ENCODE results near the gene CACNA1F. TPM values are rescaled to one million over a fixed set of nuclear protein-coding genes. Genes with fewer than 3 reads are reported as not detected.

CACNA1F gene
- total RNA-seq, result under 0.01 TPM in 1 of 2 replicates, not detected in the other

DNA sequence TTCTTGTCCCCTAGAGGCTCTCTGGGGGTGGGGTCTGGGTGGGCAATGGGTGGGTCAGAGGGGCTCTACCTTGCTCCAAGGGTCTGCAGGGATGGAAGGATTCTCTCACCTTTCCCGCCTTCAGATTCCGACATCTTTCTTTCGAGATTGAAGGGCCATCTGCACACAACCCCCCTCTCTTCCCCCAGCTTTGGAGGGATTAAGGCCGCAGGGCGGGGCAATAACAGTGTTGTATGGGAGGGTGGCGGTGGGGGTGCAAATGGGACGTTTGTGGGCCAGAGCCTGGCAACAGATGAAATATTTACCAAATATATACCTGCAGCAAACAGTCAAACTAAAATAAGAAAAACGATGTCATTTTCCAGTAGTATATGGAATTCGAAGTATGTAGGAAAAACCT is at the start of gene CACNA1F:
TSS of gene CACNA1F (minus strand) at position 165 of the 400 bp plus-strand sequence. CDS start at position 134, 31 bp downstream.

DNA sequence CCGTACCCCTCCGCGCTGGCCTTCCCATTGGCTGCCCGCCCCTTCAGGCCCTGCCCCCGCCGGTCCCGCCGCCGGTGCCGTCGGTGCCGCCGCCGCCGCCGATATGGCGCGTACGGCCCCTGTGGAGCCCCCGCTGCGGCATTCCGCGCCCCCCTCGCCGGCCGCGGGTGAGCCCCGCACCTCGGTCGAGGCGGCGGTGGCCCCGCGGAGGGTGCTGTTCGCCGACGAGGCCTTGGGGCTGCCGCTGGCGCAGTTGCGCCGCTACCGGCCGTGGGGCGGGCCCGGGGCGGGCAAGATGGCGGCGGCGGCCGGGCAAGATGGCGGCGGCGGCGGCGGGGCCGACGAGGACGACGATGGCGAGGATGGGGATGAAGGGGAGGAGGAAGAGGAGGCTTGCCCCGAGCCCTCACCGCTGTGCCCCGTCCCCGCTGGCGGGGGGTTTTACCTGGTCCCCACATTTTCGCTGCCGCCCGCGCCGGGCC is 36.7 kb upstream of the CACNA1F start, which contains the start of gene PPP1R3F:
TSS of gene PPP1R3F (plus strand) at position 27 of the 482 bp plus-strand sequence. CDS start at position 104, 77 bp downstream.

DNA sequence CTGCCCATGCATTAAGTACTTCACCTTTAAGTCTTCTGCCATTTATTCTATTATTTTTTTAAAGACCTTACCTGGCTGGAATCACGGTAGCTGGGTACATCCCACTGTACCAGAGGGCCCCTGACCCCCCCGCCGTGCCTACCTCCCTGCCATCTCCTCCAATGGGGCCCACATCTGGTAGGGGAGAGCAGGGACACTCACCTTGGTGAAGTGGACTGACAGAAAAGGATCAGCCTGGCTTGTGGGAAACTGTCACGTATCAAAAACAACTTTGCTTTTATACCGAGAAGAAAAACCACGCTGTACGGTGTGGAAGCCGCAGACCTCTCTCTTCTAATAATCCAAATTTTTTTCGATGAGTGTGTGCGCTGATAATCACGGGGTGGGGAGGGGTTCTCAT is 31.3 kb upstream of the CACNA1F start, which contains the start of gene FOXP3:
TSS of gene FOXP3 (minus strand) at position 251 of the 400 bp plus-strand sequence. CDS start 6,205 bp downstream, outside the sequence.

DNA sequence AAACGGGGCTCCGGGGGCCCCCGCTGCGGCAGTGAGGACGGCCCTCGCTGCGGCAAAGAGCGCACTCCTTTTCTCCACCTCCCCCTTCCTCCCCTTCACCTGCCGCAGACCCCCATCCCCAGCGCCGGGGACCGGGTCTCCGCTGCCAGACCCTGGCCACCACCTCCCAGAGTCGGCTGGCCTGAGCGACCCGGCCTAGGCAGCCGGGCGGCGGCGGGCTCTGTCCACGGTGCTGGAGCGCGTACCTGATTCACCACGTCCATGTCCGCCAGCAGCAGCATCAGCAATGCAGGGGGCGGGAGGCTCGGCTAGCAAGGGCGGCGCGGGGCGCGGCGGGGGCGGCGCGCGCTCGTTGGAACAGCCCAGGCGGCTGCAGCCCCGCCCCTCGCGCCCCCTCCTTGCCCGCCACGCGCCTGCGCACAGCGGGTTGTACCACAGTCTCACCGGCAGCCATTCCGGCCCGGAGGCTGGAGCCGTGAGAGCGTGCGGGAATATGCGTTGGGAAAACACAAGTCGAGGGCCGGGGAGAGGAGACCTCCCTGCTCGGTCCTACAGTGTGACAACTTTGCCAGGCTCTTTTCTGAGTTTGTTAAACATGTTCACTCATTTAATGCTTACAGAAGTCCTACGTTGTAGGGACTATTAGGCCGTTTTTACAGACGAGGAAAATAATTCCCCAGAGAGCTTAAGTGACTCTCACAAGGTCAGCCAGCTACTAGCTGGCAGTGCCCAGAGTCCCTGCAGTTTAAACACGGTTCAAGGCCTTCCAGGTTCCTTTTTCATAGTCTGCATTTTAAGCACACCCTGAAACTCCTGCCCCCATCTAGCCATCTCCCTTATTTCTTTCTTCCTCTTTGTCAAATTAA is 33.0 kb downstream of the CACNA1F start, which contains the start of gene SYP:
TSS of gene SYP (minus strand) at position 288 of the 866 bp plus-strand sequence. CDS start at position 281, 7 bp downstream.

DNA sequence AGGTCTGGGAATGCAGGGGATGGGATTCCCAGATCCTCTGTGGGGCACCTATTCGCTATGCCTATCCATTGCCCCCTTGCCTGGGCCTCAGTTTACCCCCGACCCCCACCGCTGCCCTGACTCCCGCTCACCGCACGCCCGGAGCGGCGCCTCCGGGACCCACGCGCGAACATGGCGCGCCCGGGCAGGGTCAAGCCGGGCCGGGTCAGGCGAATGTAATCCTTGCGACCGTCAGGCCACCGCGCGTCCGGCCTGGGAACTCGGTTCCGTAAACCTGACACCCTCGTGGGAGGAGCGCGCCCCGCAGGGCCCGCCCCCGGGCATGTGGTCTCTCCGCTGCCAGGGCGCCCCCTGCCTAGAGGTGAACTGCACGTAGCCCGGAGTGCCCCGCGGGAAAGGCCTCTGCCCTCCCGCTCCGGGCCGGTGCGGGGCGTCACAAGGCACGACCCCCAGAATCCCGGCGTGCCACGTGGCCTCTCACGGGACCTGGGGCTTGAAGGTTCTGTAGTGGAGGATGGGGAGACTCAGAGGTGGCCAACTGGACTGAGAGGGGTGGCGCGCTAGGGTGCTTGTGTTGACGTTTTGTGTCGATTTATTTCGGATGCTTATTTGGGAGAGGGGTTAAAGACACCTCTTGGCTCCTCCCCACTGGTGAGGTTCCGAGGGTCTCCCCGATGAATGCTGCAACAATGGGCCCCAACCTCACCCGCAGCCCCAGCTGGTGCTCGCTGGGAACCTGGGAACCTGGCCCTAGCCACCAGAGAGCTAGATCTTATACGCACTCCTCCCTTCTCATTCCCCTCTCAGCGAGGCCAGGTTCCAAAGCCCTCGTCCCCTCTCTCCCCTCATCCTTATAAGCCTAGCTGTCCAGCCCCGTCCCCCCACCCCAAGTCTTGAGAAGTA is 46.8 kb downstream of the CACNA1F start, which contains the start of gene PRICKLE3:
TSS of gene PRICKLE3 (minus strand) at position 249 of the 903 bp plus-strand sequence. CDS start at position 173, 76 bp downstream.

DNA sequence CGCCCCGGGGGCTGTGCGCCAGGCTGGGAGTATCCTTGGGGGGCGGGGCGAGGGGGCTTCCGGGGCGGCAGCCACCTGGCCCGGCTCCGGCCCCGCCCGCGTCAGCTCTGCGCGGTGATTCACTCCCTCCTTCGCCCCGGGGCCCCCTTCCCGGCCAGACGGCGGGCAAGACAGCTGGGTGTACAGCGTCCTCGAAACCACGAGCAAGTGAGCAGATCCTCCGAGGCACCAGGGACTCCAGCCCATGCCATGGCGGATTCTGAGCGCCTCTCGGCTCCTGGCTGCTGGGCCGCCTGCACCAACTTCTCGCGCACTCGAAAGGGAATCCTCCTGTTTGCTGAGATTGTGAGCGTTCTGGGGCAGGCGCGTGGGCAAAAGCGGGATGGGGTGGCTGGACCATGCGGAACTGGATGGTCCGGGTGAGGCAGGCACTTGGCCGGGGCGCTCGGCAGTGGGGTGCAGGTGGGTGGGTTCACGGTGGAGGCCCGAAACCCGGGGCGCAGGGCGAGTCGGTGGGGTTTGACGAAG is 61.3 kb downstream of the CACNA1F start, which contains the start of gene PLP2:
TSS of gene PLP2 (plus strand) at position 147 of the 528 bp plus-strand sequence. CDS start at position 250, 103 bp downstream.

DNA sequence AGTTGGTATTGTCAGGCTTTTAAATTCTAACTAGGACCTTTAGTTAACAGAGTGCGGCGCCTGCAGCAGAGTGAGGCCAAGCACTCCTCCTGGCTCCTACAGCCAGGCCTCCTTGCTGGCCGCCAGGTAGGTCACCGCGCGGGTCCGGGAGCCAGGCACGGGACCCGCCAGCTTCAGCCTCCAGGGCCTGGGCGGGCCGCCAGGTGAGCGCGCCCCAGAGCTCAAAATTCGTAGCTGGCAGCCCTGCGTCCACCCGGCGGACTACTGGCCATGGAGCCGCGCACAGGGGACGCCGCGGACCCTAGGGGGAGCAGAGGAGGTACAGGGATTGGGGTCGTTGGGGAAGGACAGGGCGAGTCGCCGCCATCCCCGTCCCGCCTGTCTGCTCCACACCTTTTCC is 70.5 kb downstream of the CACNA1F start, which contains the start of gene MAGIX:
TSS of gene MAGIX (plus strand) at position 139 of the 400 bp plus-strand sequence. CDS start at position 271, 132 bp downstream.

Other genes with a start within 250 kb of the CACNA1F start
- 34.0 and 34.5 TPM in 2 replicates for gene GRIPAP1, start 231.1 kb downstream of the CACNA1F start, total RNA-seq
- 16.4 and 22.4 TPM in 2 replicates for gene TFE3, start 190.0 kb downstream of the CACNA1F start, total RNA-seq
- gene CCDC120, start 174.3 kb downstream of the CACNA1F start, total RNA-seq, result 0.45 and 1.1 TPM in 2 replicates
- 3.2 and 4.8 TPM in 2 replicates for gene PRAF2, start 159.3 kb downstream of the CACNA1F start, total RNA-seq
- gene WDR45, start 153.5 kb downstream of the CACNA1F start, total RNA-seq, result 15.9 and 26.7 TPM in 2 replicates
- 22.9 and 25.8 TPM in 2 replicates for gene GPKOW, start 109.6 kb downstream of the CACNA1F start, total RNA-seq
- gene MAGIX, start 70.6 kb downstream of the CACNA1F start, total RNA-seq, result 0.27 and 1.0 TPM in 2 replicates
- 19.7 and 22.5 TPM in 2 replicates for gene PLP2, start 61.4 kb downstream of the CACNA1F start, total RNA-seq
- gene PRICKLE3, start 47.0 kb downstream of the CACNA1F start, total RNA-seq, result 3.4 and 6.5 TPM in 2 replicates
- gene SYP, start 33.1 kb downstream of the CACNA1F start, total RNA-seq, result 0.09 and 0.28 TPM in 2 replicates
- 8.9 and 9.6 TPM in 2 replicates for gene CCDC22, start 2.1 kb upstream of the CACNA1F start, total RNA-seq
- not detected in 2 replicates for gene FOXP3, start 31.4 kb upstream of the CACNA1F start, total RNA-seq
- gene PPP1R3F, start 36.5 kb upstream of the CACNA1F start, total RNA-seq, result 1.5 and 8.1 TPM in 2 replicates
- gene GAGE10, start 70.3 kb upstream of the CACNA1F start, total RNA-seq, result not detected in 2 replicates
- gene GAGE12J, start 88.7 kb upstream of the CACNA1F start, total RNA-seq, result not detected in 2 replicates
- not detected in 2 replicates for gene GAGE13, start 98.2 kb upstream of the CACNA1F start, total RNA-seq

Data from endothelial cell of coronary artery (primary cell).